Activated CD4-positive, alpha-beta T cell treated with anti-CD3 and anti-CD28 coated beads, Interleukin-2, amount 50 U/mL, for 24 hours (primary cell): ENCODE results near the gene AFAP1L2.

Experiments
- DNase-seq, 2 donors: peaks; one replicate each; pipeline ENCODE4 v3.0.0-alpha.2; 2020; ENCODE audit warnings: low read depth in 1 of 2, low spot score in 1 of 2

The AFAP1L2 gene

DNA sequence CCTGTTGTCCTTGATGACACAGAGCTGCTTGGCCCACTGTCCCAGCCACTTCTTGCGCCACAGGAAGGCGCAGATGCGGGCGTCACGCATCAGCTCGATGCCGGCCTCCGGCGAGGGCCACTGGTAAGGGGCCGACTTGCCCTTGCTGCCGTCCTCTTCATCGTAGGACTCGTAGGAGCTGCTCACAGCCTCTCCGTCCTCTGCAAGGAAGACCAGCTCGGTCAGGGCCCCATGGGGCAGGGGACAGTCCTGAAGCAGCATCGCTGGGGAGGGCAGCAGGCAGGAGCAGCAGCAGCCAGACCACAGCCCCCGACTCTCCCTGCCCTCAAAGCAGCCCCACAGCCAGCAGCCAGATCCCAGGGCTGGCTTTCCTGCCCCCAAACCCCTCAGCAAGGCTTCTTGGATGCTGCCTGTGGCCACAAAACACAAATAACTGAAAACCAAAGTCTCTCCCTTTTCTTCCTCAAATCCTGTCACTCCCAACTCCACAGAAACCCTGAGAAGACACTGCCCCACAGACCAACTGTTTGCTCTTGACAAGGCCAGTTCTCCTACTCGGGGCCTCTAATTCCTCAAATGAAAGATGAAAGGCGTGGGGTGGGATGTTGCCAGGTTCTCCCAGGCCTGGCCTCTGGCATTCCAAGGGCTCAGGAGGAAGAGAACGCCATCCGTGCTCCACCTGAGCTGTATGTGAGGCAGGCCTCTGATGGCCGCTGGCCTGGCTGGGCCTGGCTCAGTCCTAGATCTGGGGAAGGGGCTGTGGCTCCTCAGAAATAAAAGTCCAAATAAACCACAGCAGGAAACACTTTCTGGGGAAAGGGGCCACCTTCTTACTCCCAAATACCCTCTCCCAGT, 88.5 kb downstream of the AFAP1L2 start:
- no peak for DNase-seq

DNA sequence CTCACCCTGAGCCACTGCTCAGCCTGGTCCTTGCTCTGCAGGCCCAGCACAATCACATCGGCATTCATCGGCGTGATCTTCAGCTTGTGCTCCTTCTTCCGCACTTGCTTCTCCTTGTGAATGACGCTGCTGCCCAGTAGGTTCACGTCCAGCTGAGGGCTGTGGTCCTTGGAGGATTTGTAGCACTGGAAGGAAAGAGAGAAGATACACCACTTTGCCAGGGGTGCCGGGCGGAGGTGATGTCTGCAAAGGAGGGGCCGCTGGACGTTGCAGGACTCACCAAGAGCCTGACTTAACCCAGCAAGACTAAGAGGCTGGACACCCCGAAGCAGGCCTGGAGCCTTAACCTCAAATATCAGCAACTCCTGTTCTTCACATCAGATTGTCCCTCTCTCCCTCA, 90.4 kb downstream of the AFAP1L2 start:
- no peak for DNase-seq

DNA sequence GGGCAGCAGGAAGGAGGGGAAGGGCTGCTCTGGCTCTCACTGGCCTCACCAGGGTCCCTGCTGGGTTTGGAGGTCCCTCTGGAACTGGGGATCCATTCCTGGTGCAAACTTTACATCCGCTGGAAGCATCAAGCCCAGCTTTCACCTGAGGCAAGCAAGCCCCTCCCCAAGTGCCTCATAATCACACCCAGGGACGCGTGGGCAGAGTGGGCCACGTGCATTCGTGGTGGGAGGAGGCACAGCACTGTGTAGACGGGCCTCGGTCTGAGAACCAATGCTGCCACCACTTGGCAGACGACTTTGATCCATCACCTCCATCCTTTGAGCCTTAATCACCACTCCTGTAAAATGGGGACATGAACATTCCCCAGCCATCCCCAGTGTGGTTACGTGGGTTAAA, 91.2 kb downstream of the AFAP1L2 start:
- DNase-seq: no peak

DNA sequence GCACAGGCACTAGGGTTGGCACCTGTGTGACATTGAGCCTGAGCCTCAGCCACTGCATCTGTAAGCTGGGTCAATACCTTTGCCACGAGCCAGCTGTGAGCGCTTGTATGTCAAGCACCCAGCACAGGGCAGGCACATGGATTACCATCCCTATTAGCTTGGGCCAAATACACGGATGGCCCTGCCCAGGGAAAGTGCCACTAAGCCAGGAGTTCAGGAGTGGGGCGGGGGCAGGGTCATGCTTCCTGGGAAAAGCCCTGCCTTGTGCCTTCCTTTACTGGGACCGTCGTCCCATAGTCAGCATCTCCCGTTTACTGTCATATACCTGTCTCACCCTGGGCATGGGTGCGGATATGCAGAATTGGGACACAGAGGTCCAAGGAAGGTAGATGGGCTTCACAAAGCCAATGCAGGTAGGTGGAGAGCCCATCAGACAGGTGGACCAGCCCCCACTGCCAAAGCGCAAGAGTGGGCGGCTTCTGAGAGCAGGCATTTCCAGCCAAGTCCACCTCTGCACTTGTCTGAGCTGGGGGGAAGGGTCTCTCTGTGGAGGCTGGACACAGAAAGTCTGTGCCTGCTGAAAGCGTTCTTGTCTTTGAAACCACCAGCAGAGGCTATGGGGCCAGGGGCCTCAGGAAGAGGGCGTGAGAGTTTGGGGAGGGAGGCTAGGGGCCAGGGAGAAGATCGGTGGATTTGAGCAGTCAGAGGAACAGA, 92.6 kb downstream of the AFAP1L2 start:
- no peak for DNase-seq

DNA sequence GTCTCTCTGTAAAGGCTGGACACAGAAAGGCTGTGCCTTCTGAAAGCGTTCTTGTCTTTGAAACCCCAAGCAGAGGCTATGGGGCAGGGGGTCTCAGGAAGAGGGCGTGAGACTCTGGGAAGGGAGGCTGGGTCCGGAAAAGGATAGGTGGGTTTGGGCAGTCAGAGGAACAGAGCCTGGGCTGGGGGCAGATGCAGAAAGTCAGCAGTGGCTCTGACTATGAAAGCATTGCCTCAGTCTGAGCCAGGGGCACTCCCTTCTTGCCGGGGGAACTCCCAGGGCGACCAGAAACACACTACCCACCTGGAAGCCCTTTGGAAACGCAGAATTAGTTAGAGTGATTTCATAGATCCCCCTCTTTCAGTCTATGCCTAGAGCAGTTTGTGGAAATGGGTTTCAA, 93.3 kb downstream of the AFAP1L2 start:
- DNase-seq: no peak

DNA sequence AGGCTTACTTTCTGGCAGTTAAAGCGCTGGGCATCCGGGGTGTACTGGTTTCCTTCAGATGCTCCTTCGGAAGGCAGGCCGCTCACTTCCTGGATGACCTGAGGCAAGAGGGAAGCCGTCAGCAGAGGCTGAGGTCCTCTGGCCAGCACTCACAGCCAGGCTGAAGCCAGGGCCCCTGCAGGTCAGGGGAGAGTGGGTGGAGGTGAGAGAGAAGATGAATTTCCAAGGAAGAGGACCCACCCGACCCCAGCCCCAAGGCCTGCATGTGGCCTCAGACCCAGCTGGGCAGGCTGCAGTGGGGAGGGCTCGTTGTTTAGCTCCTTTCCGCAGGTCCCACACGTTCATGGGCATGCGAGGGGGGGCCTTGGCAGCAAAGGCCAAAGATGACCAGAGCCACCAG, 94.0 kb downstream of the AFAP1L2 start:
- no peak for DNase-seq

DNA sequence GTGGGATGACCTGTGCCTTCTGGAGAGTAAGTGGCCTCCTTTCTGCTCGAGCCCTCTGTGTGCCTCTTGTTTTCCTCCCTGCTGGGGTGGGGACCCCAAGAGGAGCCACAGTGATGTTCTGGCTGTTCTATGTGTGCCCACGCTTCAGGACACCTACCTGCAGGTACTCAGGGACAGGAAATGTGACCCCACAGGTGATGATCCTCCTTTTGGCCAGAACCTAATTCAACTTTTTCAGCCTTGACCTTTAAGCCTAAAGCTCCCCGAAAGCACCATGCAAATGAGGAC, 95.0 kb downstream of the AFAP1L2 start:
- no peak for DNase-seq

DNA sequence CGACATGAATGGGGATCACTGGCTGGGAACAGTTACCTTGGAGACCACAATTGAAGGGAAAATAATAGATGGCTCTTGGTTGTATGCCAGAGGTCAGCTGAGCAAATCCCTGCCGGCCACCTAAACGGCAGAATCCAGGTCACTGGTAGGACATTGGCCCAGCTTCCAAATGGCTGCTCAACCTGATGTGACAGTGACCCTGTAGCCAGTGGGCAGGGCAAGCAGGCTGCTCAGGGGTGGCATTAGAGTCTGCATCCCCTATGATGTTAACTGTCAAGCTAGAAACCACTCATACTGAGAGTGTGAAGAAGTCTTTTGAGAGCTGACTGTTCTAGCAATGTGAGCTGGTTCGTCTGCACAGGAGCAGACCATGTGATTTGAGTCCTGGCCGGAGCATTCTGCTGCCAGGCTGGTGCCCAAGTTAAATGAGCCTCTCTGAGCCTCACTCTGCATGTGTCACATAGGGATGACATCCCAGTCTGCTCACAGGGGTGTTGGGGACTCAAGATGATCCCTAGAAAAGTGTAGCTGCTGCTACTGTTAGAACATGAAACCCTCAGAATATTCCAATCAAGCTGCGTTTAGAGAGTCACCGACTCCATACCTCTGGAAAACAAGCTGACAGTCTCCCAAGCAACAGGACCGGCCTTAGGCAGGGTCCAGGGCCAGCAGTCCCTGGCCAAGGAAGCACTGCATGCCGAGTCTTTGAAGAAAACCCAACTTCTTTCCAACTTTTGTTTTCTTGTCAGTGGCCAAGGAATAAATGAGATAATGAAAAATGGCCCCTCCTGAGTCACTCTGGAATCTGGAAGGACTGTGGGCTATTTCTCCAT, 95.6 kb downstream of the AFAP1L2 start:
- DNase-seq: no peak

DNA sequence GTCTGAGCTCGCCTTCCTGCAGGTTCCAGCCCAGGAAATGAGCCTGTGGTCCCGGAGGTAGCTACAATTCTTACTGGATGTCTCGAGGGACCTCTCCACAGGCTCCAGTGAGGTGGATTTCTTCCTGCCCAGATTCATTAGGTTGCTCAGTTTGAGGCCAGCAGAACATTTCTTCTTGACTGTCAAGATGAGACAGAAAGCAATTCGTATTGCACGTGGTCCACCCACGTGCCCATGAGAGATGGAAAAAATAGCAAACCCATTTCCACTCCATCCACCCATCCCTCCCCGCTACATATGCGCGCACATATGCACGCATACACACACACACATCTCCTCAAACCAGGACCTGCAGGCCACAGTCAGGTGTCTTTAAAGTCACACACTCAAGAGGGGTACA, 96.6 kb downstream of the AFAP1L2 start:
- DNase-seq: no peak

DNA sequence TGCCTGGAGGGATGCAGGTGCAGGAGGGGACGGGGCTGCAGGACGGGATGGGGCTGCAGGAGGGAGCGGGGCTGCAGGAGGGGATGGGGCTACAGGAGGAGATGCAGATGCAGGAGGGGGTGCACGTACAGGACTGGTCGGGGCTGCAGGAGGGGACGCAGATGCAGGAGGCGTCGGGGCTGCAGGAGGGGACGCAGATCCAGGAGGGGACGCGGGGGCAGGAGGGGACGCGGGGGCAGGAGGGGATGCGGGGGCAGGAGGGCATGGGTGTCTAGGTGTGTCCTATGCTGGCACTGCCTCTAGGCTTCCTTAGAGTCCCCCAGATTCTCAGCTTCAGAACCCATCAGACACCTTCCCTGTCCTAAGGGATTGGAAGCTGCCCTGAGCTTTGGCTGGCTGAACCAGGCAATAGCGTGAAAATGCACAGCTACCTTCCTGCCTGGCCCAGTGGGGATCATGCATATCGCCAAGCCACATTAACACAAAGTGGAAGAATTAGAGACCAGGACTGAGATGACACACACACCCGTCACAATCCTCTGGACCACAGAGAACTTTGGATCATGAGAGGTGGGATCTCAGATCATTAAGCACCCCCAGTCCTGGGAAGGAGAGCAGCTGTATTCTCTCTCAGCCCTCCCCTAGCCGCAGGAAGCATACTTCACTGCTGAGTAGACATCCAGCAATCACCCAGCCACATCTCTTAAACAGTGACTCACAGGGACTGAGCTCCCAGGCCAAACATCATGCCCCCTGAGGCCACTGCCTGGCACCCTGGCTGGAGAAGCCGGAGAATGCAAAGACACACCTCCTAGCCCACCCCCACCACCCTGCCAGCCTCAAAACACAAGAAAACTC, 98.0 kb downstream of the AFAP1L2 start:
- DNase-seq: no peak

DNA sequence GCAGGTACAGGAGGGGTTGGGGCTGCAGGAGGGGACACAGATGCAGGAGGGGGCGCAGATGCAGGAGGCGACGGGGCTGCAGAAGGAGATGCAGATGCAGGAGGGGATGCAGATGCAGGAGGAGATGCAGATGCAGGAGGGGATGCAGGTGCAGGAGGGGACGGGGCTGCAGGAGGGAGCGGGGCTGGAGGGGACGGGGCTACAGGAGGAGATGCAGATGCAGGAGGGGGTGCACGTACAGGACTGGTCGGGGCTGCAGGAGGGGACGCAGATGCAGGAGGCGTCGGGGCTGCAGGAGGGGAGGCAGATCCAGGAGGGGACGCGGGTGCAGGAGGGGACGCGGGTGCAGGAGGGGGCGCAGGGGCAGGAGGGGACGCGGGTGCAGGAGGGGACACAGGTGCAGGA, 98.8 kb downstream of the AFAP1L2 start:
- no peak for DNase-seq

DNA sequence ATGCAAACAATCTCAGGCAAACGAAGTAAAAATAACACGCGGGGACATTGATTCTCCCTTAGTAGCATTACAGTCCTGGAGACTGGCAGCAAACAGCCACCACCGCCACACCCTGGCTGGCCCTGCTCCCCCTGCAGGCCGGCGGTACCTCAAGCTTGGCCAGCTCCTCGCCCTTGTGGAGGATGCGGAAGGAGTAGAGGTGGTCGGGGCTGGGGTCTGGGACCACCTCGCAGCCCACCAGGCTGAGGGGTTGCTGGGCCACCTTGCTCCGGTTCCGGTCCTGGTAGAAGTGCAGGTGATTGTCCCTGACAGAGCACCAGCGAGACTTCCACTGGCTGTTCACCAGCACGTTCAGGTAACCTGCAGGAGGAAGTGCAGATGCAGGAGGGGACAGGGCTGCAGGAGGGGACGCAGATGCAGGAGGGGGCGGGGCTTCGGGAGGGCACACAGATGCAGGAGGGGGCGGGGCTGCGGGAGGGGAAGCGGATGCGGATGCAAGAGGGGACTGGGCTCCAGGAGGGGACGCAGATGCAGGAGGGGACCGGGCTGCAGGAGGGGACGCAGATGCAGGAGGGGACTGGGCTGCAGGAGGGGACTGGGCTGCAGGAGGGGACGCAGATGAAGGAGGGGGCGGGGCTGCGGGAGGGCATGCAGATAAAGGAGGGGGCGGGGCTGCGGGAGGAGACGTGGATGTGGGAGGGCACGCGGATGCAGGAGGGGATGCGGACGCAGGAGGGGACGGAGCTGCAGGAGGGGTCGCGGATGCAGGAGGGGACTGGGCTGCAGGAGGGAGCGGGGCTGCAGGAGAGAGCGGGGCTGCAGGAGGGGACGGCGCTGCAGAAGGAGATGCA, 99.5 kb downstream of the AFAP1L2 start:
- peak; percentile 12 to 20 for DNase-seq

DNA sequence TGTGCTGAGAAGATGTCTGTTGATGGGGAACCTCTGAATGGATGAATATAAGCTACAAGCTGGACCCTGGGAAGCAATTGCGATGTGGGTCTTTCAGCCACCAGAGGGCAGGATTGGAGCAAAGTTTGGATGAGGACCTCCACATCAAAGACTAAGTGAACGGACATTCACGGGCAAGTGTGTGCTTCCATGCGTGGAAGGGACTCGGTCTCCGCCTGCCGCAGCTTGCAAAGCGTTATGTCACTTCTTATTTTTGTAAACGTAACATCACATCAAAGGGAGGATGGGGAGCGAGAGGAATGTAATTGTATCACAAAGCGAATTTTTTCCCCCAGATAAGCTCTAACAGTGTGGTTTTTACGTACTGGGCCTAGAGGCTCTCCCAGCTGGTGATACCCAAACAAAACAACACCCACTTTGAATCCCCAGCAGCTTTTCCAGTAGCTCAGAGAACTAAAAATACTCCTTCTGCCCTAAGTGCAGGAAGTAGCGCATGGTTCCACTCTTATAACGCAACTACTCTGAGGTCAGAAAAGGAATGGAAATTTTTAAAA, 100.2 kb downstream of the AFAP1L2 start:
- DNase-seq: peak; percentile 32 to 60

DNA sequence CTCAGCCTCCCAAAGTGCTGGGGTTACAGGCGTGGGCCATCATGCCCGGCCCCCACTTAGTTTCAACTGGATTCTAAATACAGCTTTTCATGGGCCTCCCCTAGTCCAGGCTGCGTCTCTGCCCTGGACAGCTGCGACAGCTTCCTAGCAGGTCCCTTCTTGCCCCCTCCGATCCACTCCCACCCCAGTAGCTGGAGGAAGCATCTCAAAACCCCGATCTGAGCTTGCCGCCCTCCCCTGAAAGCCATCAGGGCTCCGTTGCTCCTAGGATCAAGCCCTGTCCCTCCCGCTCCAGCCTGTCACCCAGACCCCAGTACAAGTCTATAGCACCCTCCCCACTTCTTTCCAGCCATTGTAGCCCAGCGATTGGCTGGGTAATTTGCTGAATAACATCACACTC, 100.7 kb downstream of the AFAP1L2 start:
- no peak for DNase-seq

DNA sequence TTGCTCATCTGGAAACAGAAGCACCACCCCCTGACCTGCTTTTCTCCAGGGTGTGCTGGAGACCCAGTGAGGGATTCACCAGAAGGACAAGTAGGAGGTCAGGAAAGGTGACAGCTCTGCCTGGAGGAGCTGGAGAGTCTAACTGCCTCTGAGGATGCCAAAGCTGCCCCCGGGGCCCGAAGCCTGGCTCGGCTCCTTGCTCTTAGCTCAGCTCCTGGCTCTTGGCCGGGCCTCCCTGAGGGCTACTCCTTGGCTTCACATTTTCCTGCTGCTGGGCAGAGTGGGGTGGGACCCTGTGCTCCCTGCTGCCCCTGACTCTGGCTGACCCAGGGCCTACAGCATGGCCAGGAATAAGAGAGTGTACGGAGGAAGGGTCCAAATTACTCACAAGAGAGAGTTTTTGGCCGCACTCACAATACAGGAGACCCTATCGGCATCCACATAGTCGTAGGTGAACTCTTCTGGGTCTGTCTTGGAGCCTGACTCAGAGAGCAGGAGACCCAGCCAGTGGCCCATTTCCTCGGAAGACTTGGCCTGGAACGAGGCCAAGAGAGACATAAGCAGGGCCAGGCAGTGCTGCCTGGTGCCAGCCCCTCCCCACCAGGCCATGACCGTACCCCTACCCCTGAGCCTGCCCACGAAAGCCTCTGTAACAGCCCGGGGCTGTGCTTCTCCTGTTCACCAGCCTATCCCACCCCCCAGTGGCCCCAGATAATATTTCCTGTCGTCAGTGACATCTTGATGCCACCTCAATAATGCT, 102.2 kb downstream of the AFAP1L2 start:
- DNase-seq: no peak

DNA sequence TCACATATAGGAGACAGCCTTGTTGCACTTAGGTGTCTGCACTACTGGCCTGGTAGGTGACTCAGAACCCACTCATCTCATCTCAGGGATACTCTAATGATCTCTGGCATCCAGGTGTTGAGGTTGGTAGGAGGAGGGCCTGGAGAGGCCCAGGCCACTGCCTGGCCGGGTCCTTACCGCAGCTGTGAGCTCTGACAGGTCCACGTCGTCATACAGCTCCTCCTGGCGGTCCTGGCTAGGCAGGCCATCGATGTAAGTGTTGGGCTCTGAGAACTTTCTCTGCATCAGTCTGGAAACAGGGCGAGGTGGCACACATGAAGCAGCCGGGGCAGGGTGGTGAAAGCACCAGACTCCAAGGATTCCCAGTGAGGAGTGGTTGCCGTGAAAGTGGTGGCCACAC, 103.1 kb downstream of the AFAP1L2 start:
- no peak for DNase-seq

DNA sequence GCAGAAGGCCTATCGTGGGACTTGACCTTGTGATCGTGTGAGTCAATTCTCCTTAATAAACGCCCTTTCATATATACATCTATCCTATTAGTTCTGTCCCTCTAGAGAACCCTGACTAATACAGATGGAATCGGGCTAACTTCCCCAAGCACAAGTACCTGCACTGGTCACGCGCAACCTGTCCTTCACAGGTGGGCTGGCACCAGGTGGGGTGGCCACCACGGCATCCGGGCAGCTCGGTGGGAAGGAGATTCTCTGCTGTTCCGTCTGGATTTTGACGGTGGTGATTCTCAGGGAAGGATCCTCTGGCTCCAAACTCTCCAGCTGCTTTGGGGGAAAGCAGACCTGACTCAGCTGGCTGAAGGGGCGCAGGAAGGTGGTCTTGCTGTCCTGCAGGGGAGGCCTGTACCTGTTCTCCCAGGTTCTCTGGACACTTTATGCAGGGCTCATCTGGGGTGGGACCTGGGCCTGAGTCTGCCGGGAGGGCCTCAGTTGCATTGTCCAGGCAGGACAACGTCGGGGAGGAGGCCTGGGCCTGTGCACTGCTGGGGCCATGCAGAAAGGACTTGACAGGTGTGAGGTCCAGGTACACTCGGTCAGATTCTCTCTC, 104.2 kb downstream of the AFAP1L2 start:
- DNase-seq: no peak

DNA sequence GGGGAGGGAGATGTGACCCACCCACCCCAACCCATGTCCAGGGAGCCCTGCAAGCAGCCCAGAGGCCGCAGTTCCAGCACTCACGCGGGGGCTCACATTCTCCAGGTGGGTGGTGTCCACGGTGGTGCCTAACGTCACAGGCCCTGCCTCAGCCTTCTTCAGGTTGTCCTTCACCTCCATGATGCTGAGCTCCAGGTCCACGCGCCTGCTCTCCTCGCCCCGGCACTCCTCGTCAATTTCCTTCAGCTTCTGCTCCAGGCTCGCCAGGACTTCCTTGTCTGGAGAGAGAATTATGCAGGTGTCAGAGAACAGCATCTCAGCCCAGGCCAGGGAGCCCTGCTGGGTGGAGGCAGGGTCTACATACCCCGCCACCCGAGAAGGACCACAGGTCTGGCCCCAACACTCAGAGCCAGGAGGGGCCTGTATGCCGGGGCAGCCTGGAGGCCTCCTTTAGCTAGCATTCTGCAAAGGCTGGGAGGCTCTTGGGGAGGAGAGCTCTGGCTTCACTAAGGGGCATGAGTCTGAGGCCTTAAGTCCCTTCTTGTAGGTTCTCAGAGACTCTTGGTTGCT, 107.1 kb downstream of the AFAP1L2 start:
- no peak for DNase-seq
